Brain microvascular endothelial cell (primary cell): Measurements from ENCODE around the gene HIVEP3.

Experiments used
- DNase-seq: peaks from one replicate; pipeline ENCODE4 v3.0.0-alpha.2; 2020
- H3K27ac ChIP-seq: fragments of 250-450 bp; sonication (Bioruptor Pico); 2 replicates; pipeline ENCODE4 v1.5.1; 2020; ENCODE audit warnings: mild to moderate bottlenecking, moderate library complexity
- H3K27me3 ChIP-seq: fragments of 250-450 bp; sonication (Bioruptor Pico); replicated peaks from 2 replicates; pipeline ENCODE4 v1.5.1; 2020; ENCODE audit warnings: mild to moderate bottlenecking
- H3K36me3 ChIP-seq: fragments of 250-450 bp; sonication (Bioruptor Pico); replicated peaks from 2 replicates; pipeline ENCODE4 v1.5.1; 2020; ENCODE audit warnings: mild to moderate bottlenecking
- H3K4me3 ChIP-seq: 2 replicates; pipeline ENCODE4 v1.5.1; 2011; ENCODE audit warnings: low read depth, mild to moderate bottlenecking, control low read depth, low read length, moderate library complexity
- in situ Hi-C: cut with HindIII; loops from 2 replicates; pipeline ENCODE4 v1.10.0; 2017; ENCODE audit warnings: low sequenced_read_pairs, low pct_ligation_motif_present
- TF ChIP-seq, protein P1 (sequence below): IDR thresholded peaks from 2 replicates; pipeline ENCODE4 v1.5.1; 2011; ENCODE audit warnings: low read depth, mild to moderate bottlenecking, moderate library complexity, low read length, control low read depth, inconsistent platforms; ENCODE audit errors: missing control alignments

HIVEP3 gene

DNA sequence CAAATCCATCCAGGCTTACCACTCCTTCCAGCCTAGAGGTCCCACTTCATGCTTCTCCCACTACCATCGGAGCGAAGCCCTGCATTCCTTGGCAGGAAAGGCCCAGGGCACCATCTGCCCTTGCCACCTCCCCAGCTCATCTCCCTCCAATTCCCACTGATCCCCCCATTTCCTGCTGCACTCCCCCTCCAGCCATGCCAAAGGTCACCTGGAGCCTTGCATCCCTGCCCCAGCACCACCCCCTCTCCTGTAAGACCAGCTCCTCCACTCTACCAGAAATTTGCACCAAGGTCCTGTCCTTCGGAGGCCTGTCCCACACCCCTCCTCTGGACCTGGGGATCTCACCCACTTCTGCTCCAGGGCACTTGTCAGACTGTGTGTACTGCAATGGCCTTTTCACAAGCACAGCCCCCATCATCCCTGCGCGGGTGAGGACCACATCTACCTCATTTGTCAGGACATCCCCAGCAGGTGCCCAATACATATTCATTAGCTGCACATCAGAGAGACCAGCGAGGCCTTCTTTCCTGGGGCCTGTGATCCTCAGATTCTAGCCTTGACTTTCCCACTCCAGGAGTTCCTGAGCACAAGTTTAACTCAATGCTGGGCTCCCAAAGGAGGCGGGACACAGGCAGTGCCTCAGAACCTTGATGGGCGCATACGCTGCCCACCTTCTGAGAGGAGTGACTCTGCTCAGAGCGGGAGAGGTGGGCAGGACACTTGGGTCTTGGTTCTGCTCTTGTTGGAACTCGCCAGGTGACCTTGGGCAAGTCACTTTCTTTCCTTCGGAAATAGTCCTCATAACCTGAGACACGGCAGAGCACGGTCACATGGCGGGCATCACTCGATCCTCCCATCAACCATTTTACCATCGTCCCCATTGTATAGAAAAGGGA lies 384.3 kb downstream of the HIVEP3 start:
- TF ChIP-seq, protein P1, sequence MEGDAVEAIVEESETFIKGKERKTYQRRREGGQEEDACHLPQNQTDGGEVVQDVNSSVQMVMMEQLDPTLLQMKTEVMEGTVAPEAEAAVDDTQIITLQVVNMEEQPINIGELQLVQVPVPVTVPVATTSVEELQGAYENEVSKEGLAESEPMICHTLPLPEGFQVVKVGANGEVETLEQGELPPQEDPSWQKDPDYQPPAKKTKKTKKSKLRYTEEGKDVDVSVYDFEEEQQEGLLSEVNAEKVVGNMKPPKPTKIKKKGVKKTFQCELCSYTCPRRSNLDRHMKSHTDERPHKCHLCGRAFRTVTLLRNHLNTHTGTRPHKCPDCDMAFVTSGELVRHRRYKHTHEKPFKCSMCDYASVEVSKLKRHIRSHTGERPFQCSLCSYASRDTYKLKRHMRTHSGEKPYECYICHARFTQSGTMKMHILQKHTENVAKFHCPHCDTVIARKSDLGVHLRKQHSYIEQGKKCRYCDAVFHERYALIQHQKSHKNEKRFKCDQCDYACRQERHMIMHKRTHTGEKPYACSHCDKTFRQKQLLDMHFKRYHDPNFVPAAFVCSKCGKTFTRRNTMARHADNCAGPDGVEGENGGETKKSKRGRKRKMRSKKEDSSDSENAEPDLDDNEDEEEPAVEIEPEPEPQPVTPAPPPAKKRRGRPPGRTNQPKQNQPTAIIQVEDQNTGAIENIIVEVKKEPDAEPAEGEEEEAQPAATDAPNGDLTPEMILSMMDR = no peak
- Histone ChIP-seq H3K27ac (no peak overlapping the region), H3K4me3 (no peak overlapping the region), H3K36me3 (no peaks in the 10 kb centered on the region), H3K27me3 (no peaks in the 10 kb centered on the region)
- in situ Hi-C loops = no loop called here
- no peak for DNase-seq

DNA sequence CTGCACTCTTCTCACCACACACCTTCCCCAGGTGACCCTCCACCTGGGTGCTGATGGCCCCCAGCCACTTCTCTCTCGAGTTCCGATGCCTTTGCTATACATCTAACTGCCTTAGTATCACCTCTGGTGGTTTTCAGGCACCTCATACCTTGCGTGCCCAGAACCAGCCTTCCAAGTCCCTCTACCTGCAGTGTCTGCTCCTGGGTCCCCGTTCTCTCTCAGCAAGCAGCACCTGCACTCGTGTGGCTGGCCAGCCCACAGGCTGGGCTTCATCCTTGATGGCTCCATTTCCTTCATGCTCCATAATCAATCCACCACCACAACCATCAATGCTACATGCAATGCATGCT lies 385.0 kb downstream of the HIVEP3 start:
- in situ Hi-C loops = no loop called here
- H3K27ac ChIP-seq = no peak overlapping the region
- DNase-seq = no peak
- no peaks in the 10 kb centered on the region for H3K27me3 ChIP-seq
- H3K36me3 ChIP-seq = no peaks in the 10 kb centered on the region
- TF ChIP-seq, protein P1 = no peak
- H3K4me3 ChIP-seq = no peak overlapping the region

DNA sequence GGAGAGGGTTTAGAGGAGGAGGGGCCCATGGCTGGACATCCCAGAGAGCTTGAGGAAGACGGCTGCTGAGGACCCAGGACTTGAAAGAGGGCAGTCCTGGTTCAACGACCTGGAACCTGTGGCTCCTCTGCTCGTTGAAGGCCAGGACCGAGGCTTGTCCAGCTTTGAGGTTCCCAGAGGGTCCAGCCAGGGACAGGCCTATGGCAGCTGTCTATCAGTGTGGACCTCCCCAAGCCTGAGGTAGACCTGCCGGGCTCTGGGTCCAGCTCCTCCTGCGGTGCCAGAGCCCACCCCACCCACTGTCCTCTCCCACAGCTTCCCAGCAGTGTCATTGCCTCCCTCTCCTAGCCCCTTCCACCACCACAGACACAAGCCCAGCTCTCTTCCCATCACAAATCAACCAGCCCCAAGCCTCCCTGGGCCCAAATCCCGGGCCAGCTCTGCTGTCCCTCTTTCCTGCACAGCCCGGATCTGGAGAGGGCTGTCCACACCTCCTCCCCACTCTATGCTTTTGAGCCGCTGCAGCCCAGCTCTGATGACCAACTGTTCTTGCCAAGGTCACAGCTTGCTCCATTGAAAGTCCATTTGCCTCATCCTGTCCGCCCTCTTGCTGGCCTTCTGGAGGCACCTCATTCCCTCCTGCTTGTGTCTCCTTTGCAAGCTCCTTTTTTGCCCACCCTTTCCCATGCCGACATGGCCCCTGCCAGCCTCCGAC lies 385.5 kb downstream of the HIVEP3 start:
- TF ChIP-seq, protein P1 = no peak
- no peak for DNase-seq
- Histone ChIP-seq H3K4me3 (no peak overlapping the region), H3K36me3 (no peaks in the 10 kb centered on the region), H3K27me3 (no peaks in the 10 kb centered on the region), H3K27ac (no peak overlapping the region)
- in situ Hi-C loops = no loop called here

DNA sequence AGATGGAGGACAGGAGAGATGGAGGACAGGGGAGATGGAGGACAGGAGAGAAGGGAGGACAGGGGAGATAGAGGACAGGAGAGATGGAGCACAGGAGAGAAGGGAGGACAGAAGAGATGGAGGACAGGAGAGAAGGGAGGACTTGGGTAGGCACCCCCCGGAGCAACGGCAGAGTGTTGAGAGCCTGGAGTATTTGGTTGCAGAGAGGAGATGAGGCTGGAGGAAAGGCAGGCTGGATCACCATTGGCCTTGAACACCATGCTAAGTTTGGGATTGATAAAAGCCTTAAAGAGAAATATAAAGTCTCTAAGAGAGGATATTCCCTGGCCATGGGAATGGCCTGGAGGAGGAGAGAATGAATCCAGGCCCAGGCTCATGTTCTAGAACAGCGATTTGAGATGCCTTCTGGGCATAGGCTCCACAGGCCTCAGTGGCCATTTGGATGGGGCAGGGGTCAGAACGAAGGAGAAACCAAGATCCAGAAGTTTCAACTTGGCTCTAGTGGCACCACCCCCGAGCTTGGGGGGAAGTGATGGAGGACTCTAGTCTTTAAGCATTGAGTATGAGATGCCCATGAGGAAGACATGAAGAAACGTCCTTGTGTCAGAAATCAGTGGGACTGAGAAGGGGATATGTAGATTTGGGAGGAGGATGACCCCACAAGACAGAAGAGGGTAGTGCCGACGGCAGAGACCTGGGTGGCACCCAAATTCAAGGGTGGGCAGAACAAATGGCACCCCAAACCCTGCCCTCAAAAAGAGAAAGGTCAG lies 386.3 kb downstream of the HIVEP3 start:
- H3K27me3 ChIP-seq = no peaks in the 10 kb centered on the region
- H3K4me3 ChIP-seq = no peak overlapping the region
- in situ Hi-C loops = no loop called here
- TF ChIP-seq, protein P1 = no peak
- H3K27ac ChIP-seq = no peak overlapping the region
- DNase-seq = no peak
- no peaks in the 10 kb centered on the region for H3K36me3 ChIP-seq

DNA sequence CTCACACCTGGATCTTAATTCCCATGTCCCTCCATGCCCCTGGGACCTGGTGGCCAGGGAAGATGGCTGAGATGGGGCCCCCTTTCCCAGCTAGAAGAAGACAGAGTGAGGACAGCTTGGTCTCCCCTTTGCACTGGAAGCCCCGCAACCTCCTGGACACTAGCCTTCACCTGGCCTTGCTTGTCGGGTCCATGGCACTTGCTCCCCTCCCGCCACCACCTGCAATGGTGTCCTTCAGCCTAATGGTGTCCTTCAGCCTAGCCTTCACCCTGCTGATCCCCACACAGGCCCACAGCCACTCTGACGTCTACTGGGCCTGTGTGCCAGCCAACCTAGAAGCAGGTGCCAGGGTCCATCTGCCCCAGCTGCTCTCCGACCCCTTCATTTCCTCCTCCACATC lies 388.3 kb downstream of the HIVEP3 start:
- no peaks in the 10 kb centered on the region for H3K36me3 ChIP-seq
- no peak for DNase-seq
- H3K27me3 ChIP-seq = no peaks in the 10 kb centered on the region
- no peak overlapping the region for H3K4me3 ChIP-seq
- TF ChIP-seq, protein P1 = no peak
- H3K27ac ChIP-seq = no peak overlapping the region
- in situ Hi-C loops = no loop called here
